Measurements from ENCODE around the gene IGHMBP2.

The IGHMBP2 gene

GRCh38 chr11:68890490-68891231 lies 13.0 kb upstream of the IGHMBP2 start:
- no peak for DNase-seq (ENCODE audit: low read depth in 1 of 2, low spot score in 1 of 2)

DNA sequence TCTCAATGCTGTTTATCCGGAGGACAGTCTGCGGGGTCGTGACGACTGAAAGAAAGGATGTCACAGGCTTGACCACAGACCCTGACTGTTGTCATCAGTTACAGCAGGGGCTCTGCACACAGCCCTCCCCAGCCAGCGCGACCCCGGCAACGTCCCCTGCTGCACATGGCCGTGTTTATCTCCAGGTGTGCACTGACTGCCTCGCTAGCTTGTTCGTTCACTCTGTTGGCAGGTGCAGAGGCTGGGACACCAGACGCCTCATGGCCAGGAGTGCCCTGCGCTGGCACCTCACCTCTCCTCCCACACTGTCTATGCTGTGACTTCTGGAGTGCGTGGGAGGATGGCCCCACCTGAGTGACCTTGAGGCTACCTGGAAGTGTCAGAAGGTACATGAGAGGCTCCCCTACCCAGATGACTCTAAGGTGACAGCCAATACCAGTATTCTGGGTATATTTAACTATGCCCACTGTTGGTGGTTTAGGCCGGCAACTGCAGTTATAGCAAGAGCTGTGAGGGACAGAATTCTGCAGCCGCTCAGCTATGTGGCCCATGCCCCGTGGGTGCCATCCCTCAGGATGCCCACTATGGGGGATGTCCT lies 12.2 kb upstream of the IGHMBP2 start:
- no peak for DNase-seq (ENCODE audit: low read depth in 1 of 2, low spot score in 1 of 2)

GRCh38 chr11:68892576-68892975 lies 11.1 kb upstream of the IGHMBP2 start:
- no peak for DNase-seq (ENCODE audit: low read depth in 1 of 2, low spot score in 1 of 2)

DNA sequence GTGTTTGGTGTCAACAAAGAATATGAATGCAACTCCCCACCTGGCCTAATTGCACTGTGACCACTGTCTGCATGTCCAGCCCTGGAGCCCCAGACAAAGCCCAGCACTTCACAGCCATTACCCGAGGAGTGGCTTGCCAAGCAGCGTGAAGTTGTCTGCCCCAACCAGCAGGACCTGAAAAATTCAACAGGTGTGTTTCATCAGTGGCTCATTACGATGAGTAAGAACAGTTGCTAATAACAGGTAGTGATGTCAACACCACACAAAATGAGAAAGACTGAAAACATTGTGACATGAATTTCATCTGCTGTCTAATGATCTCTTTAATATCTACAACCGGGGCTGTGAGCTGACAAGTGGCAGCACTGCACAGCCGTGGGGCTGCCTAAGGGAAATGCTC lies 10.4 kb upstream of the IGHMBP2 start:
- no peak for DNase-seq (ENCODE audit: low read depth in 1 of 2, low spot score in 1 of 2)

DNA sequence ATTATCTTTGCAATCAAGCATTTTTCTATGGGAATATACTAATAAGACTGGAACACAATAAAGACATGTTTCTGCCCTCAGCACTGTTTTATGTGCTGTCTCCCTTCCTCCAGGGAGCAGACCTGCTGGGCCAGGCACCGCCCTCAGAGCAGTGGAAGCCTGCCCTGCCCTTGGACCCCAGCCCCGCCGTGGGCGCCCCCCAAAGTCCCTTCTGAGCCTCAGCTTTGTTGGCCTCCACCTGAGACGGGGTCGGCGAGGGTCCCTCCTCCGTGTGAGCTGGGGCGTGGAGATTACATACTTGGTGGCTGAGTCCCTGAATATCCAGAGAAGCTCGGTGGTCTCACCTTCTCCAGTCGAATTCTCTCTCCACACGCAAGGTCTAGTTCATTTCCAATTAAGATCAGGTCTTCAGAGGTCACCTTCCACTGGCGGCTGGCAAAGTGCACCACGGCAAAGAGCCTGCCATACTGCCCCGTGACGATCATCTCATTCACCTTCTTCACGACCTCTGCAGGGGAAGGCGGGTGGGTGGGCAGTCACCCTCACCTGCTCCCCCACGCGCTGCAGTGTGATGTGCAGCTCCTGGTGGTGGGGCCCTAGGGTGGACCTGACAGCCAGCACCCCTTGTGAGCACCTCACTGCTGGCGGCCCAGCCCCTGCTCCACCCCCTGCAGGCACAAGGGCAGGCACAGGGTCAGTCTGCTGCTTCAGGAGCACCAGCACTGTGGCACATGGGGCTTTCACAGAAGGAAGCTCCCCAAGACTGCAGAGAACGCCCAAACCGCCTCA lies 7.3 kb upstream of the IGHMBP2 start:
- DNase-seq (ENCODE audit: low read depth in 1 of 2, low spot score in 1 of 2): no peak

GRCh38 chr11:68897441-68897840 lies 6.2 kb upstream of the IGHMBP2 start:
- no peak for DNase-seq (ENCODE audit: low read depth in 1 of 2, low spot score in 1 of 2)

- no peak for DNase-seq (ENCODE audit: low read depth in 1 of 2, low spot score in 1 of 2)
Measured at GRCh38 chr11:68900835-68901381, 2.8 kb upstream of the IGHMBP2 start.

DNA sequence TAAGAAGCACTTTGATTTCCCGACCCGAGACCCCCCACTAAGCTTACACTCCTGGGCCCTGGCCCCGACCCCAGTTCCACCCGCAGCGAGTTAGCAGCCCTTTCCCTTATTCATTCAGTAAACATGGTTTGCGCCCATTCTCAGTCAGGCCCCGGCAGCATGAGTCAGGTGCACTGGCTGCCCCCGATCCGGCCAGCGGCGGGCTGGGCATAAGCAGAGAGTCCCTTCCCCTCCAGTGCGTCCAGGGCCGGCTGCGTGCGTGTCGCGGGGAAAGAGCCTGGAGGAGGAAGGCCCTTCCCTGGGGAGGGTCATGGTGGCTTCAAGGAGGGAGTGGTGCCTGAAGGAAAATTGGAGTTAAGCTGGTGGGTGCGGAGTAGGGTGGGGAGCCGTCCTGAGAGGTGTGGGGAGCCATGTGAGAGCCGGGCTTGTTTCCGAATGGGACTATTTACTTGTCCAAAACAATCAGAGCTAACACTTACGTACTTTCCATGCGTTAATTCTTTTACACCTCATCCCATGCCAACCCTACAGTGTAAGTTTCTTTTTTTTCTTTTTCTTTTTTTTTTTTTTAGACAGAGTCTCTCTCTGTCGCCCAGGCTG lies 657 bp downstream of the IGHMBP2 start:
- DNase-seq (ENCODE audit: low read depth in 1 of 2, low spot score in 1 of 2): peak in 1 of 2 donors; percentile 11

DNA sequence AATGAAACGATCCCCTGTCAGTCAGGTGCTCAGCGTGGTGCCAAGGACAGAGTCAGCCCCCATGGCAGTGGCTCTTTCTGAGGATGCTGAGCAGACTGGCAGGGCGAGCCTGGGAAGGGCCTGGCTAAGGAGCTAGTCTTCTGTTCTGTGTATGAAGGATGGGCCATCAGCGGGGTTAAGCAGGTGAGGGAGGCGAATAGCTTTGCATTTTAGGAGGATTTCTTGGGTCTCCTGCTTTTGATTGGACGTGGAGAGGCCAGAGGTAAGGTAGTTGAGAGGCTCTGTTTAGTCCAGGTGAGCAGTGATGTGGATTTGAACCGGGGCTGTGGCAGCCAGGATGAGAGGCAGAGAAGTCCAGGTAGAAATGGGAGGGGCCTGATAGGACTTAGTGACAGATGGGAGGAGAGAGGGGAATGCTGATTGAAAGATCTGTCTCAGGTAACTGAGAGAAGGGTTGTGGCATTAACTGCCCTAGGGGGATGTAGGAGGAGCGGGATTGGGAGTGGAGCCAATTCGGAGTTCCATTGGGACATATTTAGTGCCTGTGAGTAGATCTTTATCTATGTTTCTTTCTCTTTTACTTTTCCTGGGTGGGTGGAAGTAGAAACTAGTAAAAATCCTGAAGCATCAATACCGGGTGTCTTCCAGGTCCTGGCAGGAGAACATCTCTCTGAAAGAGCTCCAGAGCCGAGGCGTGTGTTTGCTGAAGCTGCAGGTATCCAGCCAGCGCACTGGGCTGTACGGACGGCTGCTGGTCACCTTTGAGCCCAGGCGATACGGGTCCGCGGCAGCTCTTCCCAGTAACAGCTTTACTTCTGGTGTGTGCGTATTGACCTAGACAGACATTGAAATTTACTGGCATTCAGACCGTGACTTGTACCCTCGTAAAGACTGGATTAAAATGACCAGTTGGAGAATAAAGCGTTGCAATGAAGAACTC lies 2.0 kb downstream of the IGHMBP2 start:
- no peak for DNase-seq (ENCODE audit: low read depth in 1 of 2, low spot score in 1 of 2)

- DNase-seq (ENCODE audit: low read depth in 1 of 2, low spot score in 1 of 2): no peak
Measured at GRCh38 chr11:68908273-68908672, 4.6 kb downstream of the IGHMBP2 start.

- no peak for DNase-seq (ENCODE audit: low read depth in 1 of 2, low spot score in 1 of 2)
Measured at GRCh38 chr11:68910965-68911364, 7.3 kb downstream of the IGHMBP2 start.

DNA sequence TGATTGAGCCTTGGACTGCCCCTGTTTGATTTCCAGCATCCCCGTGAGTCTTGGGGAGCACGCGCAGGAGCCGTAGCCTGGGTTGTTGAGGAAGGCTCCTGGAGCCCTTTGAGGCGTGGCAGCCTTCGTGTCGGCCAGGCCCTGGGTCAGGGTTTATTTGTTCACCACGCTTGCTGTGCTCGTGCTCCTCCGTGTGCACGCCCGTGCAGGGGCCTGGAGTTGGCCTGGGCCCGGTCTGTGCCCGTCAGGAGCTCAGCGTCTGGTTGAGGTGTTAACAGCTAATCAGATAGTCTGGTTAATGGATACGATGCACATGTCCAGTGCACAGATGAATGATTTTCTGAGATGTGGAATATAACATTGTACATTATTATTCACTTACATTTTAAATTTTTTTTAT lies 8.0 kb downstream of the IGHMBP2 start:
- no peak for DNase-seq (ENCODE audit: low read depth in 1 of 2, low spot score in 1 of 2)

DNA sequence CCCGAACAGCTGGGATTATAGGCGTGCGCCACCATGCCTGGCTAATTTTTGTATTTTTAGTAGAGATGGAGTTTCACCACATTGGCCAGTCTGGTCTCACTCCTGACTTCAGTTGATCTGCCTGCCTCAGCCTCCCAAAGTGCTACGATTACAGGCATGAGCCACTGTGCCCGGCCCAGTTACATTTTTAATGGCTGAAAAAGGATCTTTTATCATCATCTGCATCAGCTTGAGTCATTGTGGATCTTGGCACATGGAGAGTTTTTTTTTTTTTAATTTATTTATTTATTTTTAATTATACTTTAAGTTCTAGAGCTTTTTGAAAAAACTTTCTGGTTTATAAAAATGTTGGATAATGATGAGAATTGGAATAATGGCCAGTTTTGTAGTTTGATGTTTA lies 8.6 kb downstream of the IGHMBP2 start:
- DNase-seq (ENCODE audit: low read depth in 1 of 2, low spot score in 1 of 2): no peak

GRCh38 chr11:68913188-68913587 lies 9.5 kb downstream of the IGHMBP2 start:
- no peak for DNase-seq (ENCODE audit: low read depth in 1 of 2, low spot score in 1 of 2)

DNA sequence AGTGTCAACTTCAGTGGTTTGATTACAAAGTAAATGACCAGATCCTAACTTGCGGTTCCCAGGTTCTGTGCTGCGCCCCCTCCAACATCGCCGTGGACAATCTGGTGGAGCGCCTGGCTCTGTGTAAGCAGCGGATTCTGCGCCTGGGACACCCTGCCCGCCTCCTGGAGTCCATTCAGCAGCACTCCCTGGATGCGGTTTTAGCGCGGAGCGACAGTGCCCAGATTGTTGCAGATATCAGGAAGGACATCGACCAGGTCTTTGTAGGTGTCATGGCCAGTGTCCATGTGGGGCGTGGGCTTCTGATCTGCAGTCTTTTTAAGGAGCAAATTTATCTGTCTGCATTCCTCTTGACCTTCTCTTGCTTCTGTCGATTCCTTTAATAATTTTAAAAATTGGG lies 11.1 kb downstream of the IGHMBP2 start:
- DNase-seq (ENCODE audit: low read depth in 1 of 2, low spot score in 1 of 2): no peak

DNA sequence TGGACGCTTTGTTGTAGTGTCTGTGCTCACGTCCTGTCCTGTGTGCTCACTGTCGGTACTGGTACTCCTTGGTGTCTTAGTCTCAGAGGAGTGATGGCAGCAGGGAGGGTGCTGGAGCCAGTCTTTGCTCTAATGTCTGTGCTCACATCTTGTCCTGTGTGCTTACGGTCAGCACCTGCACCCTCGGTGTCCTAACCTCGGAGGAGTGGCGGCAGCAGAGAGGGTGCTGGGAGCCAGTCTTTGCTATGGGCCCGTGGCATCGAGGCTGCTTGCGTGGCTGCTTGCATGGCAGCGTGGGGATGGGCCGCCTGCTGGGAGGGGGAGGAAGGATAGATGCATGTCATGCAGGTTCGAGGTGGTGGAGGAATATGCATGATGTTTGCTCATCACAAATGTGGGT lies 12.7 kb downstream of the IGHMBP2 start:
- no peak for DNase-seq (ENCODE audit: low read depth in 1 of 2, low spot score in 1 of 2)

GRCh38 chr11:68923614-68924013 lies 19.9 kb downstream of the IGHMBP2 start:
- DNase-seq (ENCODE audit: low read depth in 1 of 2, low spot score in 1 of 2): no peak

GRCh38 chr11:68924073-68924925 lies 20.6 kb downstream of the IGHMBP2 start:
- no peak for DNase-seq (ENCODE audit: low read depth in 1 of 2, low spot score in 1 of 2)

DNA sequence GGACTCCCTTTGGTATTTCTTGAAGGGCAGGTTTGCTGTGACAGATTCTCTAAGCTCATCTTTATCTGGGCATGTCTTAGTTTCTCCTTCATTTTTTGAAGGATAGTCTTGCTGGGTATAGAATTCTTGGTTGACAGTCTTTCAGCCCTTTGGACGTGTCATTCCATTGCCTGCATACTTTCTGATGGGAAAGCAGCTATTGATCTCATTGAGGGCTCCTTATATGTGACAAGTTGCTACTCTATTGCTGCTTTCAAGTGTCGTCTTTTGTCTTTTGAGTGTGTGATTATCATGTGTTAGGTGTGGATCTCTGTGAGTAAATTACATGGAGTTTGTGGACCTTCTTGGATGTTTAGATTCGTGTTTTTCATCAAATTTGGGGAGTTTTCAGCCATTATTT lies 21.9 kb downstream of the IGHMBP2 start:
- DNase-seq (ENCODE audit: low read depth in 1 of 2, low spot score in 1 of 2): no peak

Data from stimulated activated CD4-positive, alpha-beta T cell treated with anti-CD3 and anti-CD28 coated beads, Interleukin-15, amount 100 ng/mL, for 1 hour (primary cell).